SK-N-SH (cell line): ENCODE data around the gene CPLX1. TPM values are rescaled to one million over a fixed set of nuclear protein-coding genes. Genes with fewer than 3 reads are reported as not detected.

Experiments
- CTCF ChIA-PET: fragments of 300-600, 350-600 bp; formaldehyde crosslinking; extraction: SDS; loops from one replicate; lab custom pipeline; 2021; lab: Yijun Ruan, JAX
- POLR2A ChIA-PET: fragments of 350-600 bp; sonication (Branson Sonifier 250); formaldehyde crosslinking; extraction: SDS; loops from one replicate; lab custom pipeline; 2020; ENCODE audit warnings: antibody characterized with exemption, inconsistent platforms; lab: Yijun Ruan, JAX
- DNase-seq: peaks from one replicate; pipeline ENCODE4 v3.0.0; 2012
- H2AFZ ChIP-seq: fragments of 200-600 bp; sonication (generic); 2 replicates; pipeline ENCODE4 v1.8.1; 2016; ENCODE audit warnings: antibody characterized with exemption, mild to moderate bottlenecking, low read depth
- H3F3A ChIP-seq: fragments of 200-600 bp; sonication (generic); replicated peaks from 2 replicates; pipeline ENCODE3; 2016; ENCODE audit warnings: antibody characterized with exemption, mild to moderate bottlenecking; ENCODE audit not compliant: insufficient read depth
- H3K27ac ChIP-seq, 2 experiments: fragments of 200-500 bp in 1 of 2; fragments of 200-600 bp in 1 of 2; sonication (Bioruptor generic) in 1 of 2; sonication (generic), shearing (Covaris generic) in 1 of 2; 2 replicates each; pipeline versions ENCODE4 v1.5.1 to v1.6.1; 2014 to 2016; ENCODE audit warnings: low read depth in 2 of 2, inconsistent platforms in 1 of 2, low read length in 1 of 2, mild to moderate bottlenecking in 1 of 2, mixed read lengths in 1 of 2
- H3K27me3 ChIP-seq: fragments of 200-600 bp; sonication (generic), shearing (Covaris generic); 2 replicates; pipeline ENCODE4 v1.6.1; 2016; ENCODE audit warnings: mixed run types; ENCODE audit not compliant: insufficient read depth
- H3K36me3 ChIP-seq, 2 experiments: fragments of 200-500 bp in 1 of 2; fragments of 200-600 bp in 1 of 2; sonication (Bioruptor generic) in 1 of 2; sonication (generic) in 1 of 2; replicated peaks in 1 of 2; 2 replicates each; pipeline versions ENCODE3 to v1.5.1; 2014 to 2016; ENCODE audit warnings: low read length in 1 of 2, mild to moderate bottlenecking in 1 of 2; ENCODE audit not compliant: insufficient read depth in 2 of 2, control insufficient read depth in 1 of 2
- H3K4me1 ChIP-seq, 2 experiments: fragments of 200-500 bp in 1 of 2; fragments of 200-600 bp in 1 of 2; sonication (Bioruptor generic) in 1 of 2; sonication (generic), shearing (Covaris generic) in 1 of 2; 2 replicates each; pipeline versions ENCODE4 v1.5.1 to v1.6.1; 2014 to 2016; ENCODE audit warnings: low read depth in 1 of 2, low read length in 1 of 2, mixed run types in 1 of 2; ENCODE audit not compliant: insufficient read depth in 2 of 2, control insufficient read depth in 1 of 2
- H3K4me2 ChIP-seq: fragments of 200-600 bp; sonication (generic), shearing (Covaris generic); 2 replicates; pipeline ENCODE4 v1.6.1; 2017; ENCODE audit warnings: mixed run types
- H3K4me3 ChIP-seq, 2 experiments: fragments of 200-500 bp in 1 of 2; fragments of 200-600 bp in 1 of 2; sonication (Bioruptor generic) in 1 of 2; sonication (generic), shearing (Covaris generic) in 1 of 2; 2 replicates each; pipeline versions ENCODE4 v1.5.1 to v1.8.1; 2014 to 2016; ENCODE audit warnings: low read depth in 2 of 2, inconsistent platforms in 1 of 2, low read length in 1 of 2, mild to moderate bottlenecking in 1 of 2, mixed read lengths in 1 of 2, moderate library complexity in 1 of 2
- H3K79me2 ChIP-seq: fragments of 200-600 bp; sonication (generic); 2 replicates; pipeline ENCODE4 v1.8.1; 2017; ENCODE audit warnings: mild to moderate bottlenecking; ENCODE audit not compliant: insufficient read depth
- H3K9ac ChIP-seq: fragments of 200-600 bp; sonication (generic); 2 replicates; pipeline ENCODE4 v1.6.1; 2017; ENCODE audit warnings: mixed run types
- H3K9me2 ChIP-seq: fragments of 200-600 bp; sonication (generic); 2 replicates; pipeline ENCODE4 v1.6.1; 2017; ENCODE audit warnings: mixed run types
- H3K9me3 ChIP-seq: fragments of 200-600 bp; sonication (generic); 2 replicates; pipeline ENCODE4 v1.6.1; 2017; ENCODE audit warnings: mixed run types, mild to moderate bottlenecking, moderate library complexity
- H4K20me1 ChIP-seq: fragments of 200-600 bp; sonication (generic); 2 replicates; pipeline ENCODE4 v1.6.1; 2017; ENCODE audit warnings: mild to moderate bottlenecking, mixed run types; ENCODE audit not compliant: insufficient read depth
- CTCF ChIP-seq: fragments of 200-600 bp; sonication (generic); IDR thresholded peaks from 2 replicates; pipeline ENCODE4 v1.6.1; 2017; ENCODE audit warnings: antibody characterized with exemption, mild to moderate bottlenecking, moderate library complexity
- ELF1 ChIP-seq: IDR thresholded peaks from 2 replicates; pipeline ENCODE4 v1.4.0; 2012
- EZH2phosphoT487 ChIP-seq: fragments of 200-600 bp; sonication (generic); IDR thresholded peaks from 2 replicates; pipeline ENCODE4 v1.6.1; 2017; ENCODE audit warnings: low read depth, mixed run types, mild to moderate bottlenecking, antibody characterized with exemption, moderate library complexity, borderline replicate concordance
- FOSL2 ChIP-seq: IDR thresholded peaks from 2 replicates; pipeline ENCODE4 v1.4.0; 2012; ENCODE audit warnings: low read depth, mild to moderate bottlenecking, moderate library complexity, borderline replicate concordance
- FOXJ3 ChIP-seq: sonication (generic); formaldehyde crosslinking; IDR thresholded peaks from 2 replicates; pipeline ENCODE4 v1.5.1; 2020; ENCODE audit warnings: mild to moderate bottlenecking, missing genetic modification reagents
- GABPA ChIP-seq: IDR thresholded peaks from 2 replicates; pipeline ENCODE4 v1.4.0; 2012; ENCODE audit warnings: low read depth, mild to moderate bottlenecking
- GATA2 ChIP-seq: sonication (generic); formaldehyde crosslinking; IDR thresholded peaks from 2 replicates; pipeline ENCODE4 v1.5.0; 2020; ENCODE audit warnings: mild to moderate bottlenecking, missing genetic modification reagents
- JUND ChIP-seq: IDR thresholded peaks from 2 replicates; pipeline ENCODE4 v1.4.0; 2012
- MAX ChIP-seq: IDR thresholded peaks from 2 replicates; pipeline ENCODE4 v1.4.0; 2012; ENCODE audit warnings: low read depth
- MEF2A ChIP-seq: IDR thresholded peaks from 2 replicates; pipeline ENCODE4 v1.4.0; 2012; ENCODE audit warnings: low read depth, borderline replicate concordance
- MXI1 ChIP-seq: IDR thresholded peaks from 2 replicates; pipeline ENCODE4 v1.6.1; 2012; ENCODE audit warnings: mild to moderate bottlenecking, low read depth, low read length, improper control_type of control experiment
- NFIC ChIP-seq: IDR thresholded peaks from 2 replicates; pipeline ENCODE4 v1.4.0; 2012; ENCODE audit warnings: borderline replicate concordance
- NRF1 ChIP-seq: IDR thresholded peaks from 2 replicates; pipeline ENCODE4 v1.6.1; 2012; ENCODE audit warnings: low read depth, mild to moderate bottlenecking, low read length
- PBX3 ChIP-seq: IDR thresholded peaks from 2 replicates; pipeline ENCODE4; 2012
- POLR2AphosphoS5 ChIP-seq: IDR thresholded peaks from 2 replicates; pipeline ENCODE4 v1.6.1; 2012; ENCODE audit warnings: low read depth, low read length
- RAD21 ChIP-seq: IDR thresholded peaks from 2 replicates; pipeline ENCODE4 v1.6.1; 2012; ENCODE audit warnings: mild to moderate bottlenecking, low read length
- RCOR1 ChIP-seq: fragments of 150-350 bp; IDR thresholded peaks from 2 replicates; pipeline ENCODE4 v1.6.1; 2017; ENCODE audit warnings: antibody characterized with exemption, low read length
- RFX5 ChIP-seq: IDR thresholded peaks from 2 replicates; pipeline ENCODE4 v1.6.1; 2012; ENCODE audit warnings: mild to moderate bottlenecking, improper control_type of control experiment, low read length
- RXRA ChIP-seq: IDR thresholded peaks from 2 replicates; pipeline ENCODE4 v1.4.0; 2012; ENCODE audit warnings: low read depth, mild to moderate bottlenecking, borderline replicate concordance
- SMC3 ChIP-seq: IDR thresholded peaks from 2 replicates; pipeline ENCODE4 v1.6.1; 2012; ENCODE audit warnings: low read depth, low read length, improper control_type of control experiment
- TAF1 ChIP-seq: IDR thresholded peaks from 2 replicates; pipeline ENCODE4 v1.6.1; 2012; ENCODE audit warnings: low read depth, mild to moderate bottlenecking, low read length, moderate library complexity, borderline replicate concordance
- YY1 ChIP-seq: IDR thresholded peaks from 2 replicates; pipeline ENCODE4 v1.4.0; 2012; ENCODE audit warnings: low read depth, mild to moderate bottlenecking
- WGBS: methylation state at CpG from one replicate; pipeline ENCODE4 v1.1.6; 2017; ENCODE audit warnings: low lambda C conversion rate; 5-methylcytosine and 5-hydroxymethylcytosine counted together
- polyA plus RNA-seq, 3 experiments: library from polyadenylated mRNA; depleted of rRNA; stranded (reverse); fragments of >200 nt; gene quantifications; 2 replicates each; pipeline ENCODE4 v1.2.3, GENCODE V29; 2012
- TF ChIP-seq, protein P1 (sequence below): IDR thresholded peaks from 2 replicates; pipeline ENCODE4 v1.4.0; 2012; ENCODE audit warnings: low read depth, borderline replicate concordance

Gene CPLX1
- polyA plus RNA-seq, 1 of the 3 experiments (the other 2 are of a cell fraction), result 0.56 TPM

- Histone ChIP-seq H3K4me2 (no peak overlapping the region), H3K9ac (no peak overlapping the region), H3F3A (no peaks in the 10 kb centered on the region), H4K20me1 (no peaks in the 10 kb centered on the region), H3K36me3 (no peaks in the 10 kb centered on the region), H3K9me2 (no peaks in the 10 kb centered on the region), H3K4me1 (peaks cover 0 to 8% of the 10 kb centered on the region in 2 experiments; a peak in 1 of 4 replicates), H3K4me3 (no peak overlapping the region), H3K79me2 (no peaks in the 10 kb centered on the region), H3K27me3 (no peaks in the 10 kb centered on the region), H3K9me3 (no peaks in the 10 kb centered on the region), H3K27ac (no peak overlapping the region), H2AFZ (no peak overlapping the region)
- no peak for DNase-seq
- TF ChIP-seq RCOR1 (no peak), NFIC (no peak), YY1 (no peak), ELF1 (no peak), MAX (no peak), TAF1 (no peak)
- TF ChIP-seq, protein P1, sequence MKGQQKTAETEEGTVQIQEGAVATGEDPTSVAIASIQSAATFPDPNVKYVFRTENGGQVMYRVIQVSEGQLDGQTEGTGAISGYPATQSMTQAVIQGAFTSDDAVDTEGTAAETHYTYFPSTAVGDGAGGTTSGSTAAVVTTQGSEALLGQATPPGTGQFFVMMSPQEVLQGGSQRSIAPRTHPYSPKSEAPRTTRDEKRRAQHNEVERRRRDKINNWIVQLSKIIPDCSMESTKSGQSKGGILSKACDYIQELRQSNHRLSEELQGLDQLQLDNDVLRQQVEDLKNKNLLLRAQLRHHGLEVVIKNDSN, result no peak
- ChIA-PET CTCF (no interaction called here), POLR2A (no interaction called here)
- 84% methylated on average over 15 of the region's 29 CpGs for WGBS
Measured at GRCh38 chr4:834368-835147, 8.6 kb upstream of the CPLX1 start.

DNA sequence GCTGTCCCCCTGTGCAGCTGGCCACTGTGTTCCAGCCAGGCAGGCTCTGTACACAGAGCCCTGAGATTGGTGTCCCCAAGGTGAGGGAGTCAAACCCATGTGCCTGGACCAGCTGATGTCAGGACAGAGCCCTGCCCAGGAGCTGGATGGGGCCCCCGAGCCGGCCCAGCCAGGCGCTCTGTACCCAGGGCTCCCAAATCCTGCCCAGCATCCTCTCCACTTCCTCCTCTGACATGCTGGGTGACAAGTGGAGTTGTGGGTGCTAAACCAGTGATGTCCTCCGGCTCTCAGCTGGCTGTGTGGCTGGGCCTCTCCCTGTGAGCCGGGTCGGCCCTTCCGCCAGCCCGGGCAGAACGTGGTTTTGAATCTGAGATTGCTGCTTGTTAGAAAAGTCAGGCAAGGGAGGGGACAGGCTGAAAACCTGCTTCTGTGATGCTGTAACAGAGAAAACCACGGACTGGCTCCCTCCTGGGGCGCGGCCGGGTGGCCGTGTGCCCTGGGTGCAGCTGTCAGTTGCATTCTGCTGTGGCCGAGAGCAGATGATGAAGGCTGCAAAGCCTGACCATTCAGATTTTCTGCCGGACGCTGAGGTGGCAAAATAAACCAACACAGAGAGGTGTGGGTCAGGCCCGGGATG lies 7.9 kb upstream of the CPLX1 start:
- Histone ChIP-seq H3K27me3 (no peaks in the 10 kb centered on the region), H3K36me3 (no peaks in the 10 kb centered on the region), H3F3A (no peaks in the 10 kb centered on the region), H3K9ac (no peak overlapping the region), H3K27ac (no peak overlapping the region), H3K4me3 (no peak overlapping the region), H4K20me1 (no peaks in the 10 kb centered on the region), H3K4me1 (peaks cover 0 to 8% of the 10 kb centered on the region in 2 experiments; a peak in 1 of 4 replicates), H3K9me2 (no peaks in the 10 kb centered on the region), H3K4me2 (no peak overlapping the region), H3K9me3 (no peaks in the 10 kb centered on the region), H3K79me2 (no peaks in the 10 kb centered on the region), H2AFZ (no peak overlapping the region)
- no peak for DNase-seq
- 84% methylated on average over 6 of the region's 18 CpGs for WGBS
- ChIA-PET POLR2A (no interaction called here), CTCF (no interaction called here)
- TF ChIP-seq FOSL2 (no peak), FOXJ3 (CRISPR knock-in tag) (no peak), GABPA (no peak), GATA2 (CRISPR knock-in tag) (no peak), JUND (no peak), CTCF (no peak), RXRA (no peak), POLR2AphosphoS5 (no peak), NFIC (no peak), PBX3 (no peak), SMC3 (no peak), RCOR1 (no peak), MXI1 (no peak), NRF1 (no peak), RFX5 (no peak), RAD21 (no peak), MEF2A (no peak), EZH2phosphoT487 (no peak)
